Mucosa of rectum (tissue), 2 donors: ENCODE data around the gene ARHGAP15.

Experiments used
- H3K27ac ChIP-seq, 2 donors: one replicate each; pipeline ENCODE4 v1.7.0; 2013; ENCODE audit warnings: inconsistent platforms in 2 of 2, low read depth in 2 of 2, low read length in 2 of 2
- H3K27me3 ChIP-seq, 2 donors: one replicate each; pipeline ENCODE4 v1.7.0; 2013; ENCODE audit warnings: low read length in 2 of 2; ENCODE audit not compliant: control insufficient read depth in 2 of 2, insufficient read depth in 2 of 2
- H3K36me3 ChIP-seq, 2 donors: one replicate each; pipeline ENCODE4 v1.7.0; 2013; ENCODE audit warnings: low read length in 2 of 2; ENCODE audit not compliant: control insufficient read depth in 2 of 2, insufficient read depth in 2 of 2
- H3K4me1 ChIP-seq, 2 donors: one replicate each; pipeline ENCODE4 v1.7.0; 2013; ENCODE audit warnings: low read length in 2 of 2, mild to moderate bottlenecking in 1 of 2; ENCODE audit not compliant: control insufficient read depth in 2 of 2, insufficient read depth in 2 of 2
- H3K4me3 ChIP-seq, 2 donors: one replicate each; pipeline ENCODE4 v1.7.0; 2013; ENCODE audit warnings: low read length in 2 of 2
- H3K9ac ChIP-seq, 2 donors: one replicate each; pipeline ENCODE4 v1.7.0; 2013; ENCODE audit warnings: low read length in 2 of 2, low read depth in 1 of 2, mild to moderate bottlenecking in 1 of 2
- H3K9me3 ChIP-seq, 2 donors: one replicate each; pipeline ENCODE4 v1.7.0; 2013; ENCODE audit warnings: low read length in 2 of 2; ENCODE audit not compliant: control insufficient read depth in 2 of 2
- donor health status: healthy.
- donor health status: Normal muscosa, but diverticular disease.

ARHGAP15 gene

GRCh38 chr2:143142598-143142997 is 13.4 kb downstream of the ARHGAP15 start:
- Histone ChIP-seq H3K9ac (no peak overlapping the region), H3K27ac (no peak overlapping the region), H3K4me1 (no peaks in the 10 kb centered on the region), H3K27me3 (no peaks in the 10 kb centered on the region), H3K4me3 (no peak overlapping the region), H3K9me3 (no peaks in the 10 kb centered on the region), H3K36me3 (no peaks in the 10 kb centered on the region)

GRCh38 chr2:143144813-143145455 is 15.7 kb downstream of the ARHGAP15 start:
- Histone ChIP-seq H3K27me3 (no peaks in the 10 kb centered on the region), H3K4me3 (no peak overlapping the region), H3K27ac (no peak overlapping the region), H3K4me1 (no peaks in the 10 kb centered on the region), H3K9me3 (no peaks in the 10 kb centered on the region), H3K36me3 (no peaks in the 10 kb centered on the region), H3K9ac (no peak overlapping the region)

GRCh38 chr2:143146366-143146765 is 17.1 kb downstream of the ARHGAP15 start:
- H3K27me3 ChIP-seq: no peaks in the 10 kb centered on the region
- H3K27ac ChIP-seq: no peak overlapping the region
- no peaks in the 10 kb centered on the region for H3K4me1 ChIP-seq
- no peak overlapping the region for H3K9ac ChIP-seq
- no peaks in the 10 kb centered on the region for H3K9me3 ChIP-seq
- H3K4me3 ChIP-seq: no peak overlapping the region
- no peaks in the 10 kb centered on the region for H3K36me3 ChIP-seq

- Histone ChIP-seq H3K9me3 (no peaks in the 10 kb centered on the region), H3K4me3 (no peak overlapping the region), H3K36me3 (no peaks in the 10 kb centered on the region), H3K27ac (no peak overlapping the region), H3K4me1 (no peaks in the 10 kb centered on the region), H3K9ac (no peak overlapping the region), H3K27me3 (no peaks in the 10 kb centered on the region)
Measured at GRCh38 chr2:143146815-143147530, 17.8 kb downstream of the ARHGAP15 start.

DNA sequence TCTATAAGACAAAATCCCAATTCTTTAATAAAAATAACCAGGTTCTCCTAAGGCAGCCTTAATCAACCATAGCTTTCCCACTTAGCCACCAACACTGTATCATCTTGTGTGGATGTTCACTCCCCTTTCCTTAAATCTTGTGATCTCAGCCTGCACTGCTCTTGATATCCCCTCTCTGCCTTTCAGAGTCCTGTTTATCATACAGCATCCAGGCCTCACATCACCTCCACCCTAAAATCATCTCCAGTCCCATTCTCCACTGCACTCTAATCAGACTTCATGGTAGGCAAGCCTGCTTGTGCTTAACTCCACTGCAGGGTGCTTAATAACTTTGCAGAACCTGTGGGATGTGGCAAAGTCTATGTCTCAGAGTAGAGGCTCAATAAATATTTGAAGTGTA is 18.8 kb downstream of the ARHGAP15 start:
- H3K9ac ChIP-seq: no peak overlapping the region
- H3K36me3 ChIP-seq: no peaks in the 10 kb centered on the region
- H3K27me3 ChIP-seq: no peaks in the 10 kb centered on the region
- H3K9me3 ChIP-seq: no peaks in the 10 kb centered on the region
- H3K4me3 ChIP-seq: no peak overlapping the region
- H3K27ac ChIP-seq: no peak overlapping the region
- no peaks in the 10 kb centered on the region for H3K4me1 ChIP-seq

- H3K4me1 ChIP-seq: no peaks in the 10 kb centered on the region
- H3K4me3 ChIP-seq: no peak overlapping the region
- H3K9ac ChIP-seq: no peak overlapping the region
- H3K36me3 ChIP-seq: no peaks in the 10 kb centered on the region
- H3K9me3 ChIP-seq: no peaks in the 10 kb centered on the region
- no peaks in the 10 kb centered on the region for H3K27me3 ChIP-seq
- no peak overlapping the region for H3K27ac ChIP-seq
Measured at GRCh38 chr2:143148757-143149156, 19.5 kb downstream of the ARHGAP15 start.

GRCh38 chr2:143150287-143150686 is 21.1 kb downstream of the ARHGAP15 start:
- Histone ChIP-seq H3K4me1 (no peaks in the 10 kb centered on the region), H3K27me3 (no peaks in the 10 kb centered on the region), H3K4me3 (no peak overlapping the region), H3K9ac (no peak overlapping the region), H3K9me3 (no peaks in the 10 kb centered on the region), H3K36me3 (no peaks in the 10 kb centered on the region), H3K27ac (peak overlapping the region in 1 of 2 donors; percentile 38)

GRCh38 chr2:143151111-143151752 is 22.0 kb downstream of the ARHGAP15 start:
- Histone ChIP-seq H3K4me3 (no peak overlapping the region), H3K4me1 (no peaks in the 10 kb centered on the region), H3K36me3 (no peaks in the 10 kb centered on the region), H3K27me3 (no peaks in the 10 kb centered on the region), H3K9me3 (no peaks in the 10 kb centered on the region), H3K9ac (no peak overlapping the region), H3K27ac (no peak overlapping the region)

DNA sequence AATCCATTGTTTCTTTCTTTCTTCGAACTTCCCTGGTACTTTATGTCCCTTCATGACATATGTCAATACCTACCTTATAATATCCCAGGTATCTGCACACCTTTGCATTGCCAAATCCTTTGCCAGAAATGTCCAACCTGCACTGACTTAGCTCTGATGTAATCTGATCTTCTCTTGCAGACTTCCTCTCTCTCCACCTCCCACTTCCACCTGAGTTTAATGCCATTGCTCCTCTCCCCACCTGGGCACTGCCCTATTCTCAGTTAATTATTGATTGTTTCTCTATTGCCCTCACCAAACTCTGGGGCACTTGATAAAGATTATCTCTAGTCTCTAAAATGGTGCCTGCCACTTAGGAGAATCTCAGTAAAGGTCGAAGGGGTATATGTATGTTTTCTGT is 23.0 kb downstream of the ARHGAP15 start:
- H3K9ac ChIP-seq: no peak overlapping the region
- no peaks in the 10 kb centered on the region for H3K36me3 ChIP-seq
- no peaks in the 10 kb centered on the region for H3K27me3 ChIP-seq
- no peaks in the 10 kb centered on the region for H3K4me1 ChIP-seq
- H3K4me3 ChIP-seq: no peak overlapping the region
- H3K27ac ChIP-seq: no peak overlapping the region
- H3K9me3 ChIP-seq: no peaks in the 10 kb centered on the region

GRCh38 chr2:143152637-143153036 is 23.4 kb downstream of the ARHGAP15 start:
- H3K9ac ChIP-seq: no peak overlapping the region
- no peaks in the 10 kb centered on the region for H3K27me3 ChIP-seq
- no peaks in the 10 kb centered on the region for H3K36me3 ChIP-seq
- H3K27ac ChIP-seq: no peak overlapping the region
- no peak overlapping the region for H3K4me3 ChIP-seq
- no peaks in the 10 kb centered on the region for H3K4me1 ChIP-seq
- no peaks in the 10 kb centered on the region for H3K9me3 ChIP-seq
